ENCODE data around the gene RCBTB1.

The RCBTB1 gene

DNA sequence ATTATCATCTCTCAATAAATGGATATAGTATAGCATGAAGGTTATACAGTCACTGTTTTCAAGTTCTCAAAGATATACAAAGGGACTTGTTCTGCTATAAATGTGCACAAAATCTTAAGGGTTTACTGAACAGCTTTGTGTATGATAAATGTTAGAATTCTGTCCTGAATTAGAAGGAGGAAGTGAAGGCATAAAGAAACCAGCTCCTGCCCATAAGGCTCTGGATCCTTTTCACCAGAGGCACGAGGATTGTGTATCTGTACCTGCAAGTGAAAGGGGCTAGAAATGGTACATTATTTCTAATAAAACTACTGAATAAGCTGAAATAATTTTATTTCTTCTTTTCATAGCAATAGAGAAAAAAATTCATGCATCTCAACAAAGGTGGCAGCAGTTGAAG, 57.2 kb downstream of the RCBTB1 start:
- Histone ChIP-seq H3K4me3 (ENCODE audit: low read depth, low read length) (no peak overlapping the region), H3K9ac (ENCODE audit: low read depth, low read length) (no peak overlapping the region), H3K9me3 (ENCODE audit: control insufficient read depth, insufficient read depth, low read length) (no peaks in the 10 kb centered on the region), H3K27me3 (ENCODE audit: control insufficient read depth, insufficient read depth, low read length) (no peaks in the 10 kb centered on the region), H3K4me1 (ENCODE audit: control insufficient read depth, insufficient read depth, low read length) (no peaks in the 10 kb centered on the region), H3K36me3 (ENCODE audit: control insufficient read depth, insufficient read depth, low read length) (no peaks in the 10 kb centered on the region)

DNA sequence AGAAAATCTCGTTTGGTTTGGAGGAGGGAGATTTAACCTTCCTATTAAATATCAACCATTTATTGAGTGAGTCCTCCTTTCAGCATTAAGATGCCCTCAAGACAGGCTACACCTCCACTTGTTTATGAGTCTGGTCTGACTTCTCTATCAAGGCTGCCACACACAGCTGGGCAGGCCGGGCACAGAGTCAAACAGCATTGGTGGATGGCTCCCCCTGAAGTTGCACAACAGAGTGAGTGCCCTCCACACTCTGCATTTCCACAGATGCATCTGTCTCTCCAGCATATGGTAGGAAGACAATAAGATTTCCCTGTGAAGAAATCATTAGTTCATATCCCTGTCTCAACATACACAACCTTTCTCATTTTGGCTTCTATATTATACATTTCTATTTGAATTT, 58.2 kb downstream of the RCBTB1 start:
- Histone ChIP-seq H3K9me3 (ENCODE audit: control insufficient read depth, insufficient read depth, low read length) (no peaks in the 10 kb centered on the region), H3K36me3 (ENCODE audit: control insufficient read depth, insufficient read depth, low read length) (no peaks in the 10 kb centered on the region), H3K4me1 (ENCODE audit: control insufficient read depth, insufficient read depth, low read length) (no peaks in the 10 kb centered on the region), H3K4me3 (ENCODE audit: low read depth, low read length) (no peak overlapping the region), H3K27me3 (ENCODE audit: control insufficient read depth, insufficient read depth, low read length) (no peaks in the 10 kb centered on the region), H3K9ac (ENCODE audit: low read depth, low read length) (no peak overlapping the region)

DNA sequence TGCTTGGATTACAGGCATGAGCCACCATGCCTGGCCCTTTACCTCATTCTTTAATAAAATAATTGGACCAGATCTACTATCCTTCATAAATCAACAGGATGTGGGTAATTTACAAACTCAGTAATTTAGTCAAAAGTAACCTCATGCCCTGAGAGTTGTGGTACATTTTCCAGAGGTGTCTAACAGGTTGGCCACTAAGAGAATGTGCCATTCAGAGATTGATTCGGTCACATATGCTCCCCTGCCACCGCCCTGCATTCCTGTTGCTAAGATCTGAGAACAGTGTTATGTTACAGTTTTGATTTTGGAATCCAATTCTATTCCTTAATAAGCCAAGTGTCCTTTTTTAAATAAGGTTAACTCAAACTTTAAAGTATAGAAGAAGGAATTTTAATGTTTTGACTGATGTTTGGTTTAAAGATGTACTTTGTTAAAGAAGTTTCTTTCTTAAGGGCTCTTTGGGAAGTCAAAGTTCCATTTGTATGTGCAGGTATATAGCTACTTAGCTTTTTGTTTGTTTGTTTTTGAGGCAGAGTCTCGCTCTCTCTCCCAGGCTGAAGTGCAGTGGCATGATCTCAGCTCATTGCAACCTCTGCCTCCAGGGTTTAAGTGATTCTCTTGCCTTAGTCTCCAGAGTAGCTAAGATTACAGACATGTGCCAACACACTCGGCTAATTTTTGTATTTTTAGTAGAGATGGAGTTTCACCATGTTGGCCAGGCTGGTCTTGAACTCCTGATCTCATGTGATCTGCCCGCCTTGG, 60.4 kb downstream of the RCBTB1 start:
- Histone ChIP-seq H3K36me3 (ENCODE audit: control insufficient read depth, insufficient read depth, low read length) (no peaks in the 10 kb centered on the region), H3K9me3 (ENCODE audit: control insufficient read depth, insufficient read depth, low read length) (no peaks in the 10 kb centered on the region), H3K4me3 (ENCODE audit: low read depth, low read length) (no peak overlapping the region), H3K4me1 (ENCODE audit: control insufficient read depth, insufficient read depth, low read length) (no peaks in the 10 kb centered on the region), H3K9ac (ENCODE audit: low read depth, low read length) (no peak overlapping the region), H3K27me3 (ENCODE audit: control insufficient read depth, insufficient read depth, low read length) (no peaks in the 10 kb centered on the region)

DNA sequence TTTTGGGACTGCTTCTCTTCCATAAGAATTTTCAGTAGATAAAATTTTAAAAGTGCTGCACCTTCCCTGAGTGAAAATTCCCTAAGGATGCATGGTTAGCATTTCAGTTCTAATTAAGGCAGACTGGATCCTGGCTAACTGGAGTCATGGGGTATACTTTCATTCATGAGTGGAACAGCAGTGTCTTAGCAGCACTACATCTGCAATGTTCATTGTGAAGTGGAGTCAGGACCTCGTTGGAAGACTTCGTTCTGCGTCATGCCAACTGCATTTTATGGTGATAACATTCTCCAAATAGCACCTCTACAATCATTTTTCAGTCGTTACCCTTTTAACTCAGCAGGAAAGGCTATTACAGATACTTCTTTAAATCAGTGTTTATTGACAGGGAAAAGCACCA, 64.1 kb downstream of the RCBTB1 start:
- Histone ChIP-seq H3K4me1 (ENCODE audit: control insufficient read depth, insufficient read depth, low read length) (no peaks in the 10 kb centered on the region), H3K36me3 (ENCODE audit: control insufficient read depth, insufficient read depth, low read length) (no peaks in the 10 kb centered on the region)

DNA sequence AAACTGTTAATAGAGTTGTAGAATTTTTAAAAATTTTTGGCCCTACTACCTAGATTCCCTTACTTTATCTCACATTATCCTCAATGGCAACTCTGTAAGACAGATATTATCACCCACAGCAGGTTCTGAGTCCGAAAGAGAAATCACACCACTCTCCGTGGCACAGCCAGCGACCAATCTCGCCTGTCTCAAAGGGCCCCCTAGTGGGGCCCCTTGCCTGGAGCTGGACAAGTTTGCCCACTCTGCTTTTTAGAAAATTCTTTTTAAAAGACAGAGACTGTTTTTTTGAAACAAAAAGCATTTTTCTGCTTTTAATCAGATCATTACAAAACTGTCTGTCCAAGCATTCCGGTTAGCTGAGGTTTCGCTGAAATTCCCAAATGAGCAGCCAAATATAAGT, 67.9 kb downstream of the RCBTB1 start:
- no peaks in the 10 kb centered on the region for H3K36me3 ChIP-seq (ENCODE audit: control insufficient read depth, insufficient read depth, low read length)
- no peak overlapping the region for H3K9ac ChIP-seq (ENCODE audit: low read depth, low read length)
- no peaks in the 10 kb centered on the region for H3K9me3 ChIP-seq (ENCODE audit: control insufficient read depth, insufficient read depth, low read length)
- H3K4me1 ChIP-seq (ENCODE audit: control insufficient read depth, insufficient read depth, low read length) = no peaks in the 10 kb centered on the region
- H3K27me3 ChIP-seq (ENCODE audit: control insufficient read depth, insufficient read depth, low read length) = no peaks in the 10 kb centered on the region
- H3K4me3 ChIP-seq (ENCODE audit: low read depth, low read length) = no peak overlapping the region

More for the DNA sequence above, 64.1 kb downstream of the RCBTB1 start:
- no peak overlapping the region for H3K4me3 ChIP-seq (ENCODE audit: low read depth, low read length)
- H3K9me3 ChIP-seq (ENCODE audit: control insufficient read depth, insufficient read depth, low read length) = no peaks in the 10 kb centered on the region
- H3K27me3 ChIP-seq (ENCODE audit: control insufficient read depth, insufficient read depth, low read length) = no peaks in the 10 kb centered on the region
- H3K9ac ChIP-seq (ENCODE audit: low read depth, low read length) = no peak overlapping the region

DNA sequence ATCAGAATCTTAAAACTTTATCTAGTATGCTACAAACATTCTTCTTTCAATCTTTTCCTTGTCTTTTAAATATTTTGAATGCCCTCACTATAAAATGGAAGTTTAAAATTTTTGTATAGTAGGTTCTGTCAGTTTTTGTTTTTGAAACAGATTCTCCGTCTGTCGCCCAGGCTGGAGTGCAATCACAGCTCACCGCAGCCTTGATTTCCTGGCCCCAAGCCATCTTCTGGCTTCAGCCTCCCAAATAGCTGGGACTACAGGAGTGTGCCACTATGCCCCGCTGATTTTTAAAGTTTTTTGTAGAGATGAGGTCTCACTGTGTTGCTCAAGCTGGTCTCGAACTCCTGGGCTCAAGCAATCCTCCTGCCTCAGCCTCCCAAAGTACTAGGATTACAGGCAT, 68.9 kb downstream of the RCBTB1 start:
- Histone ChIP-seq H3K4me1 (ENCODE audit: control insufficient read depth, insufficient read depth, low read length) (no peaks in the 10 kb centered on the region), H3K36me3 (ENCODE audit: control insufficient read depth, insufficient read depth, low read length) (no peaks in the 10 kb centered on the region), H3K9me3 (ENCODE audit: control insufficient read depth, insufficient read depth, low read length) (no peaks in the 10 kb centered on the region), H3K4me3 (ENCODE audit: low read depth, low read length) (no peak overlapping the region), H3K9ac (ENCODE audit: low read depth, low read length) (no peak overlapping the region), H3K27me3 (ENCODE audit: control insufficient read depth, insufficient read depth, low read length) (no peaks in the 10 kb centered on the region)

DNA sequence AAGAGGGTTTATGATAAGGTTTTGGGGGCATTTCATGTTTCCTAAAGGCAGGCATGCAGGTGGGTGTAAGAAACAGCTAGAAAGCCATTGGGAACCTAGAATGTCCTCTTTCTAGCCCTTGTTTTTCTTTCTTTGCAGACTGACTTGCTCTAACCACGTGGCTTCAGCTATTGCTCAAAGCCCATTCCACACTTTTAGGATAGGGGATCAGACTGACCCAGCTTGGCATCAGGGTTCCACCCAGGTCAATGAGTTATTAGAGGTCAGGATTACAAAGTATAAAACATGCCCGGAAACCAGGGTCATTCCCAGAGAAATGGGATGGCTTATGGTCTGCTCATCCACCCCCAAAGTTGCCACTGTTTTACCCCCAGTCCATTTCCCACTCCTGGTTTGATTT, 72.8 kb downstream of the RCBTB1 start:
- Histone ChIP-seq H3K36me3 (ENCODE audit: control insufficient read depth, insufficient read depth, low read length) (no peaks in the 10 kb centered on the region), H3K9me3 (ENCODE audit: control insufficient read depth, insufficient read depth, low read length) (no peaks in the 10 kb centered on the region), H3K4me3 (ENCODE audit: low read depth, low read length) (no peak overlapping the region), H3K4me1 (ENCODE audit: control insufficient read depth, insufficient read depth, low read length) (no peaks in the 10 kb centered on the region), H3K9ac (ENCODE audit: low read depth, low read length) (no peak overlapping the region), H3K27me3 (ENCODE audit: control insufficient read depth, insufficient read depth, low read length) (no peaks in the 10 kb centered on the region)

DNA sequence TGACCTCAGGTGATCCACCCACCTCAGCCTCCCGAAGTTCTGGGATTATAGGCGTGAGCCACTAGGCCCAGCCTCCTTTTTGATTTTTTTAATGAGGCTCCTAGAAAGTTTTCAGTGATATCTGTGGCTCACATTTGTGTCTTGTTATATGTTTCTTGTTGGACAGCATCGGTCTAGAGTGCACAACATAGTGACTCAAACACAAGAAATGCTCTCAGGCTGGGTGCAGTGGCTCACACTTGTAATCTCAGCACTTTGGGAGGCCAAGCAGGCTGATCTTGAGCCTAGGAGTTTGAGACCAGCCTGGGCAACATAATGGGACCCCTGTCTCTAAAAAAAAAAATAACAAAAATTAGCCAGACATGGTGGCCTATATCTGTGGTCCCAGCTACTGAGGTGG, 81.4 kb downstream of the RCBTB1 start:
- no peaks in the 10 kb centered on the region for H3K4me1 ChIP-seq (ENCODE audit: control insufficient read depth, insufficient read depth, low read length)
- no peaks in the 10 kb centered on the region for H3K36me3 ChIP-seq (ENCODE audit: control insufficient read depth, insufficient read depth, low read length)
- no peaks in the 10 kb centered on the region for H3K9me3 ChIP-seq (ENCODE audit: control insufficient read depth, insufficient read depth, low read length)
- H3K9ac ChIP-seq (ENCODE audit: low read depth, low read length) = no peak overlapping the region
- H3K27me3 ChIP-seq (ENCODE audit: control insufficient read depth, insufficient read depth, low read length) = no peaks in the 10 kb centered on the region
- no peak overlapping the region for H3K4me3 ChIP-seq (ENCODE audit: low read depth, low read length)

DNA sequence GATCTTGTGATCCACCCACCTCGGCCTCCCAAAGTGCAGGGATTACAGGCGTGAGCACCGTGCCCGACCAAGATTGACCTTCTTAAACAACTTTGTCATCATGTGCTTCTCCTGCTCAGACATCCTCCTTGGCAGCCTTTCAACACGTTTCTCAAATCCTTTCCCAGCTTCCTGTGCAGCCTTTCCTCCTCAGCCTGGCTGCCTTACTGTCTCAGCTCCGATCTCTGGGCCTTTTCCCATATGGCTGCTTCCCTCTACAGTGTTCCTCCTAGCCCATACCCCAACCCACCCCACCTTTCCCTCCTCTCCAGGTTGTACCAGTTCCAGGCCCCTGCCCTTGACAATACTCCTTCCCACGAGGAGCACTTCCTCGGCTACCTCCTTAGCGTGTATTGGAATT, 82.4 kb downstream of the RCBTB1 start:
- H3K9me3 ChIP-seq (ENCODE audit: control insufficient read depth, insufficient read depth, low read length) = no peaks in the 10 kb centered on the region
- H3K9ac ChIP-seq (ENCODE audit: low read depth, low read length) = no peak overlapping the region
- H3K36me3 ChIP-seq (ENCODE audit: control insufficient read depth, insufficient read depth, low read length) = no peaks in the 10 kb centered on the region
- H3K27me3 ChIP-seq (ENCODE audit: control insufficient read depth, insufficient read depth, low read length) = no peaks in the 10 kb centered on the region
- H3K4me1 ChIP-seq (ENCODE audit: control insufficient read depth, insufficient read depth, low read length) = no peaks in the 10 kb centered on the region
- H3K4me3 ChIP-seq (ENCODE audit: low read depth, low read length) = no peak overlapping the region

DNA sequence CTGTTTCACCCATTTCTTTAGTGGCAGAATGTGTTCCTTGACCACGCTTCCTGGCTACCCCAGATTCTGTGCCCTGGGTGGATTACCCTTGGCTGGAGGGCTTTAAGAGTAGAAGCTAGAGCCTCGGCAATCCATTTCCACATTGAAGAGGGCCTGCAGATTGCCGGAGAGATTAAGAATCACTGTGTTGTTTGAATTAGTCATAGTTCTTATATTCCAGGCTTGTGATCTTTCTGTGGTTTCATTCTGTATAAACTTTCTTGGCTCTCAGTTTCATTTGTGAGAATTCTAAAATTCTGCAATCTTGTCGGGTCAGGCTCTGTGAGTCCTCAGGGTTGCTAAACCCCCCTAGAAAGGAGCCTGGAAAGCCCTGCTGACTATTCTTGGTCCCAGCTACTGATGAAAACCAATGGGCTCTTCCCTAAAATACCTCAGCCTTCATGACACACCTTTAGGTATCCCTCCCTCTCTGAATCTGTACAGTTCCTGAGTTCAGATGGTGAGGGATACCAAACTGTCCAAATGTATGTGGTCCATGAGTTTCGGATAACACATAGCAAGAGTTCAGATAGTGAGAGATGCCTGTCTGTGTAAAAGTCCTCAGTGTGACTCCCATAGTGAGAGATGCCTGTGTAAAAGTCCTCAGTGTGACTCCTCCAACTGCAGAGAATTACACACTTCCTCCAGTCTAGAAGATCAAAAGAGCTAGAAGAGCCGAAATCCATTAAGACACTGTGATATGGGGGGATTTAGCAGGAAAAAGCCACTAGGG, 85.3 kb downstream of the RCBTB1 start:
- H3K4me3 ChIP-seq (ENCODE audit: low read depth, low read length) = no peak overlapping the region
- H3K36me3 ChIP-seq (ENCODE audit: control insufficient read depth, insufficient read depth, low read length) = no peaks in the 10 kb centered on the region
- no peaks in the 10 kb centered on the region for H3K4me1 ChIP-seq (ENCODE audit: control insufficient read depth, insufficient read depth, low read length)
- no peak overlapping the region for H3K9ac ChIP-seq (ENCODE audit: low read depth, low read length)
- no peaks in the 10 kb centered on the region for H3K9me3 ChIP-seq (ENCODE audit: control insufficient read depth, insufficient read depth, low read length)
- H3K27me3 ChIP-seq (ENCODE audit: control insufficient read depth, insufficient read depth, low read length) = no peaks in the 10 kb centered on the region

DNA sequence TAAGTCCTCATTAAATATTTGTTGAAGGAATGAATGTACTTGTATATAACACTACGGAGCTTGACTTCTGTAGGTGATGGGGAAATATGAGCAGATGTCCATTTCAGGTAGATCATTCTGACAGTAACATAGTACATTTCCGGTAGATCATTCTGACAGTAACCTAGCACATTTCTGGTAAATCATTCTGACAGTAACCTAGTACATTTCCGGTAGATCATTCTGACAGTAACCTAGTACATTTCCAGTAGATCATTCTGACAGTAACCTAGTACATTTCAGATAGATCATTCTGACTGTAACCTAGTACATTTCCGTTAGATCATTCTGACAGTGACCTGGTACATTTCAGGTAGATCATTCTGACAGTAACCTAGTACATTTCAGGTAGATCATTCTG, 87.2 kb downstream of the RCBTB1 start:
- no peaks in the 10 kb centered on the region for H3K27me3 ChIP-seq (ENCODE audit: control insufficient read depth, insufficient read depth, low read length)
- no peak overlapping the region for H3K9ac ChIP-seq (ENCODE audit: low read depth, low read length)
- no peaks in the 10 kb centered on the region for H3K4me1 ChIP-seq (ENCODE audit: control insufficient read depth, insufficient read depth, low read length)
- no peak overlapping the region for H3K4me3 ChIP-seq (ENCODE audit: low read depth, low read length)
- no peaks in the 10 kb centered on the region for H3K36me3 ChIP-seq (ENCODE audit: control insufficient read depth, insufficient read depth, low read length)
- no peaks in the 10 kb centered on the region for H3K9me3 ChIP-seq (ENCODE audit: control insufficient read depth, insufficient read depth, low read length)

DNA sequence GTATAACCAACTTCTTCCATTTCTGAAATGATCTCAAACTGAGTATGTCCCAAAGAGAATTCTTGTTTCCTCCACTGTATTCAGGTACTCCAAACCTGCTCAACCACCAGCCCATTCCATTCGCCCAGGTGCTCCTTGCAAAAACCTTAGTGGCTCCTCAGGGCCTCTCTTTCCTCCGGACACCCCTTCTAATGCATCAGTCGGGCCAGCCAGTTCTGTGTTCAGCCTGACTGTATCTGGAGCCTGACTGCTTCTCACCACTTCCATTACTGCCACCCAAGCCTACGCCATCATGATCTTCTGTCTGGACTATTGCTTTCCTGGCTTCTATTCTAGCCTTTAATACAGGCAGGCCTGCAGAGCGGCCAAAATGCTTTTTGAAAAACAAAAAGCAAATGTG, 88.1 kb downstream of the RCBTB1 start:
- H3K9me3 ChIP-seq (ENCODE audit: control insufficient read depth, insufficient read depth, low read length) = no peaks in the 10 kb centered on the region
- H3K9ac ChIP-seq (ENCODE audit: low read depth, low read length) = no peak overlapping the region
- H3K4me3 ChIP-seq (ENCODE audit: low read depth, low read length) = no peak overlapping the region
- no peaks in the 10 kb centered on the region for H3K4me1 ChIP-seq (ENCODE audit: control insufficient read depth, insufficient read depth, low read length)
- H3K27me3 ChIP-seq (ENCODE audit: control insufficient read depth, insufficient read depth, low read length) = no peaks in the 10 kb centered on the region
- no peaks in the 10 kb centered on the region for H3K36me3 ChIP-seq (ENCODE audit: control insufficient read depth, insufficient read depth, low read length)
